GM21515 (cell line): ENCODE measurements around the gene UPF3A.
"Not testable (repeated sequence)": the region's sequence is repeated elsewhere in the genome, so short reads cannot be mapped to it uniquely, and the experiment has no call there.

Experiments used
- ATAC-seq: cut with Tn5 transposase; IDR thresholded peaks from one replicate; pipeline ENCODE4 v1.9.1; 2021; ENCODE audit not compliant: unreplicated experiment

UPF3A gene

GRCh38 chr13:114328595-114328994, 47.2 kb downstream of the UPF3A start:
- ATAC-seq, result no peak

- ATAC-seq, result no peak
Observed at GRCh38 chr13:114330086-114330485, 48.7 kb downstream of the UPF3A start.

GRCh38 chr13:114333881-114334280, 52.5 kb downstream of the UPF3A start:
- ATAC-seq, result not testable (repeated sequence)

- no peak for ATAC-seq
Observed at GRCh38 chr13:114334305-114335053, 53.1 kb downstream of the UPF3A start.

GRCh38 chr13:114336457-114336856, 55.1 kb downstream of the UPF3A start:
- not testable (repeated sequence) for ATAC-seq

GRCh38 chr13:114338959-114339358, 57.6 kb downstream of the UPF3A start:
- no peak for ATAC-seq

- no peak for ATAC-seq
Observed at GRCh38 chr13:114339857-114340534, 58.6 kb downstream of the UPF3A start.

- ATAC-seq, result no peak
Observed at GRCh38 chr13:114341003-114341777, 59.8 kb downstream of the UPF3A start.

- ATAC-seq, result not testable (repeated sequence)
Observed at GRCh38 chr13:114347256-114347655, 65.9 kb downstream of the UPF3A start.

GRCh38 chr13:114352763-114353162, 71.4 kb downstream of the UPF3A start:
- not testable (repeated sequence) for ATAC-seq

GRCh38 chr13:114353382-114353781, 72.0 kb downstream of the UPF3A start:
- not testable (repeated sequence) for ATAC-seq
